Gastroesophageal sphincter (tissue), 4 donors: ENCODE data around the gene CPNE1. TPM values are rescaled to one million over a fixed set of nuclear protein-coding genes. Genes with fewer than 3 reads are reported as not detected.

ENCODE experiments used
- ATAC-seq: fragments of 150-250 bp; one replicate; pipeline ENCODE4 v1.9.1; 2016; ENCODE audit warnings: mild to moderate bottlenecking, moderate library complexity
- H3K27ac ChIP-seq, 4 donors: fragments of 200-600 bp; sonication (generic) in 3 of 4; 1 replicate in 3 of 4; 2 replicates in 1 of 4; pipeline ENCODE4 v1.5.1; 2016 to 2019
- H3K27me3 ChIP-seq: fragments of 200-600 bp; sonication (generic); one replicate; pipeline ENCODE4 v1.5.1; 2019
- H3K36me3 ChIP-seq, 2 donors: fragments of 200-600 bp; sonication (generic); one replicate each; pipeline ENCODE4 v1.5.1; 2019; ENCODE audit warnings: control low read depth in 1 of 2
- H3K4me1 ChIP-seq, 3 donors: fragments of 200-600 bp; sonication (generic); 1 replicate in 2 of 3; 2 replicates in 1 of 3; pipeline ENCODE4 v1.5.1; 2016 to 2019; ENCODE audit warnings: control low read depth in 2 of 3
- H3K4me3 ChIP-seq, 2 donors: fragments of 200-600 bp; sonication (generic); one replicate each; pipeline ENCODE4 v1.5.1; 2019; ENCODE audit warnings: mild to moderate bottlenecking in 1 of 2, moderate library complexity in 1 of 2
- H3K9me3 ChIP-seq, 3 donors: fragments of 200-600 bp; sonication (generic); one replicate each; pipeline ENCODE4 v1.5.1; 2017 to 2019; ENCODE audit warnings: control low read depth in 2 of 3
- EP300 ChIP-seq: sonication (generic); formaldehyde crosslinking; IDR thresholded peaks from one replicate; pipeline ENCODE4 v1.6.1; 2017; ENCODE audit warnings: antibody characterized with exemption, mild to moderate bottlenecking
- POLR2A ChIP-seq, 2 donors: fragments of 450-650 bp; IDR thresholded peaks; one replicate each; pipeline ENCODE4 v1.6.1; 2017; ENCODE audit warnings: antibody characterized with exemption in 2 of 2, mild to moderate bottlenecking in 2 of 2, moderate library complexity in 1 of 2
- POLR2AphosphoS5 ChIP-seq: sonication (generic); formaldehyde crosslinking; IDR thresholded peaks from one replicate; pipeline ENCODE4 v1.6.1; 2017; ENCODE audit warnings: antibody characterized with exemption
- WGBS, 2 donors: methylation state at CpG; one replicate each; pipeline ENCODE4 v1.1.5; 2018; ENCODE audit warnings: low coverage in 1 of 2; 5-methylcytosine and 5-hydroxymethylcytosine counted together
- total RNA-seq, 4 donors: library from RNA; depleted of rRNA; stranded (reverse); fragments of >200 nt; gene quantifications; one replicate each; pipeline ENCODE4 v1.1.0, GENCODE V29; 2016
- TF ChIP-seq, protein P1 (sequence below), 4 experiments: fragments of 200-600 bp in 2 of 4; fragments of 450-650 bp in 2 of 4; sonication (generic) in 1 of 4; IDR thresholded peaks; one replicate each; pipeline ENCODE4 v1.5.1; 2017 to 2019; ENCODE audit warnings: antibody characterized with exemption in 4 of 4, mild to moderate bottlenecking in 2 of 4, moderate library complexity in 2 of 4

The CPNE1 gene
- total RNA-seq, 4 donors from 2014 or later = 43.8 to 131 (median 95.2) TPM

DNA sequence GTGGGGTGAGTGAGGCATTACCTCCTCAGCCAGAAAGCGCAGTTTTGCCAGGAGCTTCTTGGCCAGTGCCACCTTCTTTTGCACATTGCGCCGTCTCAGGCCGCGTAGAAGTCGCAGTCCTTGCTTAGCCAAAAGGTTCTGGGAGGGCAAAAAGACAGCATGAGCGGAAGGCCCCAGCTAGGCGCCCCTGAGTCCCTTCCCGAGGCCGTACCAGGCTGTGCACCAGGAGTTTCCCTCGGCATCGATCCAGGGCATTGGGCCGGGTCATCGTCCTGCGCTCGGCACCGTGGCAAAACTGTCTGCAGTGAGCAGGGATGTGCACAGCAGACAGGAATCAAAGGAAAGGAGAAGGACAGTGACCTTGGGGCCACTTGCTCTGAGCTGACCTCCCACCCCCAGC is 69.2 kb downstream of the CPNE1 start:
- no peak for TF ChIP-seq EP300
- no peak for TF ChIP-seq POLR2A (IDR thresholded peaks at IDR 0.05)
- TF ChIP-seq, protein P1, sequence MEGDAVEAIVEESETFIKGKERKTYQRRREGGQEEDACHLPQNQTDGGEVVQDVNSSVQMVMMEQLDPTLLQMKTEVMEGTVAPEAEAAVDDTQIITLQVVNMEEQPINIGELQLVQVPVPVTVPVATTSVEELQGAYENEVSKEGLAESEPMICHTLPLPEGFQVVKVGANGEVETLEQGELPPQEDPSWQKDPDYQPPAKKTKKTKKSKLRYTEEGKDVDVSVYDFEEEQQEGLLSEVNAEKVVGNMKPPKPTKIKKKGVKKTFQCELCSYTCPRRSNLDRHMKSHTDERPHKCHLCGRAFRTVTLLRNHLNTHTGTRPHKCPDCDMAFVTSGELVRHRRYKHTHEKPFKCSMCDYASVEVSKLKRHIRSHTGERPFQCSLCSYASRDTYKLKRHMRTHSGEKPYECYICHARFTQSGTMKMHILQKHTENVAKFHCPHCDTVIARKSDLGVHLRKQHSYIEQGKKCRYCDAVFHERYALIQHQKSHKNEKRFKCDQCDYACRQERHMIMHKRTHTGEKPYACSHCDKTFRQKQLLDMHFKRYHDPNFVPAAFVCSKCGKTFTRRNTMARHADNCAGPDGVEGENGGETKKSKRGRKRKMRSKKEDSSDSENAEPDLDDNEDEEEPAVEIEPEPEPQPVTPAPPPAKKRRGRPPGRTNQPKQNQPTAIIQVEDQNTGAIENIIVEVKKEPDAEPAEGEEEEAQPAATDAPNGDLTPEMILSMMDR (IDR thresholded peaks at IDR 0.05) = no peak
- TF ChIP-seq POLR2AphosphoS5 = no peak
- ATAC-seq = no peak
- Histone ChIP-seq H3K27me3 (peaks cover 23% of the 10 kb centered on the region), H3K4me3 (no peak overlapping the region), H3K36me3 (no peaks in the 10 kb centered on the region), H3K4me1 (peaks cover 0 to 3% (median 0%) of the 10 kb centered on the region in 3 donors), H3K27ac (no peak overlapping the region), H3K9me3 (no peaks in the 10 kb centered on the region)
- 88 to 100% methylated on average over 1 to 16 of the region's 17 CpGs for WGBS, 2 donors

DNA sequence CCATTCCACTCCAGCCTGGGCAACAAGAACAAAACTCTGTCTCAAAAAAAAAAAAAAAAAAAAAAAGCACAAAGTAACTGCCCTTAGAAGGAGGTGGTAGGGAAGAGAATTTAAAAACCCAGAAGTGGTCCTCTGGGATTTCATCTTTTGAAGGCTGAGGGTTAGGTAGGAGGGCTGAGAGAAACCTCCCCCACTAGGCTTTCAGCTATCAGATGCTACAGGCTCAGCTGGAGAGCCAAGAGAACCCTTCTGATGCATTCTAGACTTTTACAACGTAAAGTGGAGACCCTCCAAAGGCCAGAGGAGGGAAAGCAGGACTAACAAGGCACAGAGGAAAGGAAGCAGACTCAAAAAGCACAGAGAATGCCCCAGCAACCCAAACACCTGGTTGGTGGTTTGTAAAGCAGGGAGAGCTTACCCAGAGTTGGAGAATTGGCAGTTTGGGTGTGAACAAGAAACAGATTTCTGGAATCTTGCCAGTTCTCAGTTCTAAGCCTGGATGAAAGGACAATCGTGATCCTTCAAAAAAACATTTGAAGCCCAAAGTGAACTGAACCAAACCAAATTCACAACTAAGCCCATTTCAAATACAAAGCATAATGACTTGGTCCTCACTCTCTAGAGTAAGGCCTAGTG is 72.2 kb downstream of the CPNE1 start:
- H3K4me1 ChIP-seq = no peaks in the 10 kb centered on the region
- no peaks in the 10 kb centered on the region for H3K9me3 ChIP-seq
- H3K36me3 ChIP-seq = no peaks in the 10 kb centered on the region
- TF ChIP-seq POLR2AphosphoS5 (no peak), EP300 (no peak), POLR2A (IDR thresholded peaks at IDR 0.05) (no peak)
- TF ChIP-seq, protein P1 (IDR thresholded peaks at IDR 0.05) = no peak
- WGBS, 2 donors = 23 to 57% methylated on average over 1 to 2 of the region's 2 CpGs
- no peak for ATAC-seq
- no peak overlapping the region for H3K4me3 ChIP-seq
- H3K27ac ChIP-seq = no peak overlapping the region
- H3K27me3 ChIP-seq = no peaks in the 10 kb centered on the region

DNA sequence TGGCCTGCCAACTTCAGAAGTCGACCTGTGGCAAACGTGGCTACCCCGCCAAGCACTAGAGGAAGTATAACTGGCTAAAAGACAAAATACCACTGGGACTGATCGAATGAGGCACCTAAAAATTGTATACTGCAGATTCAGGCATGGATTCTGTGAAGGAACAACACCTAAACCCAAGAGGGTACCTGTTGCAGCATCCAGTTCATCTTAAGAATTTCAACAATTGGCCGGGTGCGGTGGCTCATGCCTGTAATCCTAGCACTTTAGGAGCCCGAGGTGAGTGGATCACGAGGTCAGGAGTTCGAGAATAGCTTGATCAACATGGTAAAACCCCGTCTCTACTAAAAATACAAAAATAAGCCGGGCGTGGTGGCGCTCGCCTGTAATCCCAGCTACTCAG is 76.3 kb downstream of the CPNE1 start:
- no peaks in the 10 kb centered on the region for H3K27me3 ChIP-seq
- ATAC-seq = no peak
- H3K9me3 ChIP-seq = no peaks in the 10 kb centered on the region
- H3K36me3 ChIP-seq = no peaks in the 10 kb centered on the region
- H3K27ac ChIP-seq = no peak overlapping the region
- 87 to 90% methylated on average over 5 to 7 of the region's 14 CpGs for WGBS, 2 donors
- H3K4me3 ChIP-seq = no peak overlapping the region
- H3K4me1 ChIP-seq = no peaks in the 10 kb centered on the region
- TF ChIP-seq EP300 (no peak), POLR2AphosphoS5 (no peak), POLR2A (IDR thresholded peaks at IDR 0.05) (no peak)
- TF ChIP-seq, protein P1 (IDR thresholded peaks at IDR 0.05) = no peak

DNA sequence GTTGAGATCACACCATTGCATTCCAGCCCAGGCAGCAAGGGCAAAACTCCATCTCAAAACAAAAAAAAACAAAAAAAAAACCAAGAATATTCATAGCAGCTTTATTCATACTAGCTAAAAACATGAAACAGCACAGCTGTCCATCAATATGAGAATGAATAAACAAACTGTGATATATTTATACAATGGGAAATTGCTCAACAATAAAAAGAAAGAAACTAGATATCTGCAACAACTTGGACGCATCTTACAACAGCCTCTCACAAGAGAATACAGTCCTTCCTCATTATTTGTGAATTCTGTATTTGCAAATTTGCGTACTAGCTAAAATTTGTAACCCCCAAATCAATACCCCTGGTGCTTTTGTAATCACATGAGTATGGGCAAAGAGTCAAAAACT is 77.3 kb downstream of the CPNE1 start:
- Histone ChIP-seq H3K4me1 (no peaks in the 10 kb centered on the region), H3K4me3 (no peak overlapping the region), H3K36me3 (no peaks in the 10 kb centered on the region), H3K9me3 (peaks cover 0 to 2% (median 0%) of the 10 kb centered on the region in 3 donors), H3K27ac (no peak overlapping the region), H3K27me3 (no peaks in the 10 kb centered on the region)
- ATAC-seq = no peak
- WGBS, 2 donors = 71 to 84% methylated on average over 2 of the region's 2 CpGs
- TF ChIP-seq POLR2A (IDR thresholded peaks at IDR 0.05) = no peak
- no peak for TF ChIP-seq POLR2AphosphoS5
- no peak for TF ChIP-seq EP300
- TF ChIP-seq, protein P1 (IDR thresholded peaks at IDR 0.05) = no peak

DNA sequence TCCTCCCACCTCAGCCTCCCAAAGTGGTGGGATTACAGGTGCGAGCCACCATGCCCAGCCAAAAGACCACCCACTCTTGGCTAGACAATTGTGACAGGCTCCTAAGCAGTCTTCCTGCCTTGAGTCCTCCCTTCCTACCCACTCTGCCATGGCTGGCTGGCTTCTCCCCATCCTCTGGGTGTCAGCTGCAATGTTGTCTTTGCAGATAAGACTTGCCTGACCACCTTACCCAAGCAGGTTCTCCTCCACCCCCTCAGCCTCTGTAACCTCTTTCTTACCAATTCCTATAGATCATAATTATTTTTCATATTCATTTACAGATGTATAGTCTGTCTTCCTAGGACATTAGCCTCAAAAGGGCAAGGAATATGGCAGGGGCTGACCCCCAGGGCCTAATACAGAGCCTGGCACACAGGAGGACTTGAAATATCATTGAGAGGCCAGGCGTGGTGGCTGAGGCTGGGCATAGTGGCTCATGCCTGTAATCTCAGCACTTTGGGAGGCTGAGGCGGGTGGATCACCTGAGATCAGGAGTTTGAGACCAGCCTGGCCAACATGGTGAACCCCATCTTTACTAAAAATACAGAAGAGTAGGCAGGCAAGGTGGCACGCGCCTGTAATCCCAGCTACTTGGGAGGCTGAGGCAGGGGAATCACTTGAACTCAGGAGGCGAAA is 77.8 kb downstream of the CPNE1 start:
- Histone ChIP-seq H3K4me1 (no peaks in the 10 kb centered on the region), H3K27ac (no peak overlapping the region), H3K36me3 (no peaks in the 10 kb centered on the region), H3K9me3 (peaks cover 0 to 7% (median 0%) of the 10 kb centered on the region in 3 donors), H3K4me3 (no peak overlapping the region), H3K27me3 (no peaks in the 10 kb centered on the region)
- 80 to 100% methylated on average over 1 to 2 of the region's 6 CpGs for WGBS, 2 donors
- TF ChIP-seq, protein P1 (IDR thresholded peaks at IDR 0.05) = no peak
- TF ChIP-seq POLR2AphosphoS5 (no peak), POLR2A (IDR thresholded peaks at IDR 0.05) (no peak), EP300 (no peak)
- no peak for ATAC-seq
